ENCODE data around the gene MCTP1.

MCTP1 gene

GRCh38 chr5:95070453-95070852 is 214.4 kb downstream of the MCTP1 start:
- Histone ChIP-seq H3K27ac (ENCODE audit: low read length, poor library complexity, severe bottlenecking) (no peak overlapping the region), H3K9ac (ENCODE audit: low read length) (no peak overlapping the region), H2BK12ac (ENCODE audit: low read length in 2 of 2) (no peak overlapping the region), H3K14ac (ENCODE audit: low read length in 2 of 2) (no peak overlapping the region), H3K23ac (ENCODE audit: low read length in 2 of 2) (peak overlapping the region in 1 of 2 experiments; percentile 34), H3K4me2 (ENCODE audit: low read length, poor library complexity, severe bottlenecking) (no peak overlapping the region), H2AK5ac (ENCODE audit: low read length, severe bottlenecking) (no peak overlapping the region), H3K9me3 (ENCODE audit: control insufficient read depth, low read length) (no peaks in the 10 kb centered on the region), H4K91ac (ENCODE audit: low read length) (no peak overlapping the region), H2AFZ (ENCODE audit: low read depth, low read length) (no peak overlapping the region), H3K27me3 (ENCODE audit: control insufficient read depth in 1 of 2, insufficient read depth in 1 of 2, low read length in 2 of 2) (no peaks in the 10 kb centered on the region), H3K4ac (ENCODE audit: low read depth in 1 of 2, low read length in 2 of 2) (no peak overlapping the region), H2BK15ac (ENCODE audit: low read depth, poor library complexity, severe bottlenecking) (no peak overlapping the region), H2BK120ac (ENCODE audit: low read depth, low read length) (no peak overlapping the region), H3K18ac (ENCODE audit: low read depth in 1 of 2, low read length in 2 of 2) (no peak overlapping the region), H3K4me1 (ENCODE audit: control insufficient read depth, insufficient read depth, low read depth, low read length) (peaks cover 1% of the 10 kb centered on the region), H3K4me3 (ENCODE audit: insufficient read depth in 1 of 2, low read depth in 1 of 2, low read length in 2 of 2) (no peak overlapping the region), H2BK5ac (ENCODE audit: low read depth, low read length, poor library complexity, severe bottlenecking) (no peak overlapping the region), H3K79me1 (replicated peaks; ENCODE audit: low read length, poor library complexity, severe bottlenecking) (peaks cover 23% of the 10 kb centered on the region), H4K8ac (ENCODE audit: low read length) (no peak overlapping the region), H3K36me3 (ENCODE audit: control insufficient read depth in 1 of 2, insufficient read depth in 2 of 2, low read depth in 1 of 2, low read length in 2 of 2) (peaks cover 0 to 11% of the 10 kb centered on the region in 2 experiments)
- 99% methylated on average over 2 of the region's 2 CpGs for WGBS
- no peak for DNase-seq

GRCh38 chr5:95069948-95070347 is 214.9 kb downstream of the MCTP1 start:
- 86% methylated on average over 1 of the region's 5 CpGs for WGBS
- H2BK15ac ChIP-seq (ENCODE audit: low read depth, poor library complexity, severe bottlenecking) = no peak overlapping the region
- no peak overlapping the region for H3K4ac ChIP-seq (ENCODE audit: low read depth in 1 of 2, low read length in 2 of 2)
- no peak overlapping the region for H2AK5ac ChIP-seq (ENCODE audit: low read length, severe bottlenecking)
- H4K91ac ChIP-seq (ENCODE audit: low read length) = no peak overlapping the region
- H2BK12ac ChIP-seq (ENCODE audit: low read length in 2 of 2) = no peak overlapping the region
- no peak overlapping the region for H3K4me2 ChIP-seq (ENCODE audit: low read length, poor library complexity, severe bottlenecking)
- H2BK5ac ChIP-seq (ENCODE audit: low read depth, low read length, poor library complexity, severe bottlenecking) = no peak overlapping the region
- H4K8ac ChIP-seq (ENCODE audit: low read length) = no peak overlapping the region
- H3K4me1 ChIP-seq (ENCODE audit: control insufficient read depth, insufficient read depth, low read depth, low read length) = peaks cover 1% of the 10 kb centered on the region
- H3K18ac ChIP-seq (ENCODE audit: low read depth in 1 of 2, low read length in 2 of 2) = peak overlapping the region in 1 of 2 experiments; percentile 38
- DNase-seq = no peak
- H3K27me3 ChIP-seq (ENCODE audit: control insufficient read depth in 1 of 2, insufficient read depth in 1 of 2, low read length in 2 of 2) = no peaks in the 10 kb centered on the region
- H2AFZ ChIP-seq (ENCODE audit: low read depth, low read length) = no peak overlapping the region
- no peak overlapping the region for H3K4me3 ChIP-seq (ENCODE audit: insufficient read depth in 1 of 2, low read depth in 1 of 2, low read length in 2 of 2)
- no peak overlapping the region for H3K23ac ChIP-seq (ENCODE audit: low read length in 2 of 2)
- H2BK120ac ChIP-seq (ENCODE audit: low read depth, low read length) = no peak overlapping the region
- H3K14ac ChIP-seq (ENCODE audit: low read length in 2 of 2) = no peak overlapping the region
- no peak overlapping the region for H3K27ac ChIP-seq (ENCODE audit: low read length, poor library complexity, severe bottlenecking)
- peaks cover 0 to 11% of the 10 kb centered on the region in 2 experiments for H3K36me3 ChIP-seq (ENCODE audit: control insufficient read depth in 1 of 2, insufficient read depth in 2 of 2, low read depth in 1 of 2, low read length in 2 of 2)
- no peaks in the 10 kb centered on the region for H3K9me3 ChIP-seq (ENCODE audit: control insufficient read depth, low read length)
- H3K79me1 ChIP-seq (replicated peaks; ENCODE audit: low read length, poor library complexity, severe bottlenecking) = peaks cover 23% of the 10 kb centered on the region
- H3K9ac ChIP-seq (ENCODE audit: low read length) = no peak overlapping the region

GRCh38 chr5:95069021-95069420 is 215.9 kb downstream of the MCTP1 start:
- H3K36me3 ChIP-seq (ENCODE audit: control insufficient read depth in 1 of 2, insufficient read depth in 2 of 2, low read depth in 1 of 2, low read length in 2 of 2) = peaks cover 0 to 11% of the 10 kb centered on the region in 2 experiments
- no peak overlapping the region for H4K91ac ChIP-seq (ENCODE audit: low read length)
- H2BK12ac ChIP-seq (ENCODE audit: low read length in 2 of 2) = no peak overlapping the region
- DNase-seq = no peak
- no peaks in the 10 kb centered on the region for H3K27me3 ChIP-seq (ENCODE audit: control insufficient read depth in 1 of 2, insufficient read depth in 1 of 2, low read length in 2 of 2)
- no peak overlapping the region for H2AFZ ChIP-seq (ENCODE audit: low read depth, low read length)
- H3K18ac ChIP-seq (ENCODE audit: low read depth in 1 of 2, low read length in 2 of 2) = no peak overlapping the region
- H3K9ac ChIP-seq (ENCODE audit: low read length) = no peak overlapping the region
- no peaks in the 10 kb centered on the region for H3K9me3 ChIP-seq (ENCODE audit: control insufficient read depth, low read length)
- H3K4me2 ChIP-seq (ENCODE audit: low read length, poor library complexity, severe bottlenecking) = no peak overlapping the region
- no peak overlapping the region for H3K27ac ChIP-seq (ENCODE audit: low read length, poor library complexity, severe bottlenecking)
- WGBS = no CpG with 5 or more reads among the region's 2 CpGs
- no peak overlapping the region for H3K23ac ChIP-seq (ENCODE audit: low read length in 2 of 2)
- H3K4me3 ChIP-seq (ENCODE audit: insufficient read depth in 1 of 2, low read depth in 1 of 2, low read length in 2 of 2) = no peak overlapping the region
- H2AK5ac ChIP-seq (ENCODE audit: low read length, severe bottlenecking) = no peak overlapping the region
- H4K8ac ChIP-seq (ENCODE audit: low read length) = no peak overlapping the region
- H3K79me1 ChIP-seq (replicated peaks; ENCODE audit: low read length, poor library complexity, severe bottlenecking) = peaks cover 22% of the 10 kb centered on the region
- no peak overlapping the region for H2BK15ac ChIP-seq (ENCODE audit: low read depth, poor library complexity, severe bottlenecking)
- H2BK5ac ChIP-seq (ENCODE audit: low read depth, low read length, poor library complexity, severe bottlenecking) = no peak overlapping the region
- peaks cover 1% of the 10 kb centered on the region for H3K4me1 ChIP-seq (ENCODE audit: control insufficient read depth, insufficient read depth, low read depth, low read length)
- H3K4ac ChIP-seq (ENCODE audit: low read depth in 1 of 2, low read length in 2 of 2) = no peak overlapping the region
- no peak overlapping the region for H2BK120ac ChIP-seq (ENCODE audit: low read depth, low read length)
- no peak overlapping the region for H3K14ac ChIP-seq (ENCODE audit: low read length in 2 of 2)

- no peak overlapping the region for H3K14ac ChIP-seq (ENCODE audit: low read length in 2 of 2)
Measured at GRCh38 chr5:95068289-95068910, 216.5 kb downstream of the MCTP1 start.

More at GRCh38 chr5:95068289-95068910, 216.5 kb downstream of the MCTP1 start:
- Histone ChIP-seq H2AK5ac (ENCODE audit: low read length, severe bottlenecking) (no peak overlapping the region), H3K18ac (ENCODE audit: low read depth in 1 of 2, low read length in 2 of 2) (no peak overlapping the region), H2BK120ac (ENCODE audit: low read depth, low read length) (no peak overlapping the region), H3K4me2 (ENCODE audit: low read length, poor library complexity, severe bottlenecking) (no peak overlapping the region), H2AFZ (ENCODE audit: low read depth, low read length) (no peak overlapping the region), H3K9ac (ENCODE audit: low read length) (no peak overlapping the region), H2BK5ac (ENCODE audit: low read depth, low read length, poor library complexity, severe bottlenecking) (no peak overlapping the region), H3K27ac (ENCODE audit: low read length, poor library complexity, severe bottlenecking) (no peak overlapping the region), H2BK12ac (ENCODE audit: low read length in 2 of 2) (no peak overlapping the region), H4K8ac (ENCODE audit: low read length) (no peak overlapping the region), H3K4ac (ENCODE audit: low read depth in 1 of 2, low read length in 2 of 2) (no peak overlapping the region), H4K91ac (ENCODE audit: low read length) (no peak overlapping the region), H3K79me1 (replicated peaks; ENCODE audit: low read length, poor library complexity, severe bottlenecking) (peaks cover 21% of the 10 kb centered on the region), H3K4me3 (ENCODE audit: insufficient read depth in 1 of 2, low read depth in 1 of 2, low read length in 2 of 2) (no peak overlapping the region), H3K36me3 (ENCODE audit: control insufficient read depth in 1 of 2, insufficient read depth in 2 of 2, low read depth in 1 of 2, low read length in 2 of 2) (peaks cover 0 to 11% of the 10 kb centered on the region in 2 experiments), H3K9me3 (ENCODE audit: control insufficient read depth, low read length) (no peaks in the 10 kb centered on the region), H3K27me3 (ENCODE audit: control insufficient read depth in 1 of 2, insufficient read depth in 1 of 2, low read length in 2 of 2) (no peaks in the 10 kb centered on the region), H2BK15ac (ENCODE audit: low read depth, poor library complexity, severe bottlenecking) (no peak overlapping the region), H3K23ac (ENCODE audit: low read length in 2 of 2) (no peak overlapping the region), H3K4me1 (ENCODE audit: control insufficient read depth, insufficient read depth, low read depth, low read length) (peaks cover 1% of the 10 kb centered on the region)
- 94% methylated on average over 5 of the region's 7 CpGs for WGBS
- no peak for DNase-seq

Measured in mesenchymal stem cell (in vitro differentiated cells and primary cell).